OCI-LY1 (cell line): ENCODE results near the gene HDAC7.

ENCODE experiments used
- EZH2 ChIP-seq: fragments of 200-600 bp; sonication (generic), shearing (Covaris generic); IDR thresholded peaks from 2 replicates; pipeline ENCODE4 v1.8.0; 2017; ENCODE audit warnings: borderline replicate concordance, mixed run types, mild to moderate bottlenecking, antibody characterized with exemption, low read length, moderate library complexity, mixed read lengths
- TF ChIP-seq, protein P1 (sequence below): fragments of 200-600 bp; sonication (generic), shearing (Covaris generic); IDR thresholded peaks from 2 replicates; pipeline ENCODE4 v1.5.1; 2017; ENCODE audit warnings: mild to moderate bottlenecking, antibody characterized with exemption, low read length, moderate library complexity, mixed read lengths

DNA sequence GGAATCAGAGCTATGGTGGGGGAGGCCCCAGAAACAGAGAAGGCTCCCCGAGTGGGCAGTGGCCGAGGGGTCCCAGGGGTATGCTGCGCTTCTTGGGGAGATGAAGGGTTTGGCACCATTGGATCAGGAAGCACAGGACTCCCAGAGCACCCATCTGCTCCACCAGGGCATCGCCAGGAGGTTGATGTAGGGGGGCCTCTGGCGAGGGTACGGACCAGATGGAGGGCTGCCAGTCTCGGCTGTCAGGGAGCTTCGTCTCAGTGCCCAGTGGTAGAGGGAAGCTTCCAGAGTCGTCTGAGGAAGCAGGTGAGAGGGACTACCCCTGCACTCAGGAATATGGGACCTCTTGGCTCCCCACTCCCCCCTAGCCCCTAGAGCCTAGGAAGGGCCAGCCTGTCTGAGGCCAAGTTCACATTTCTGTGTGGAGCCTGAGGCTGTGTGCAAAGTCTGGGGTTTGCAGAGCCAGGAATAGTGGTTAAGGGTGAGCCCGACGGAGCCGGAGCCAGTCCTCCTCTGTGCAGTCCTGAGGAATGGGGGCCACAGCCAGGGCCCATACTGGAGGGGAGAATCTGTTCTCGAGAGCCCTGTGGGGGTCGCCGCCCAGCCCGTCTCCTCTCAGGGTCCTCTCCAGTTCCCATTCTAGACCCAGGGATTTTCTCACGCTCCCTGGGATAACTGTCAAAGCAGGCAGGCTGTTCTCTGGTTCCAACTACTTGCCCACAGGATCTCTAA, 36.5 kb downstream of the HDAC7 start:
- TF ChIP-seq EZH2 = no peak
- TF ChIP-seq, protein P1, sequence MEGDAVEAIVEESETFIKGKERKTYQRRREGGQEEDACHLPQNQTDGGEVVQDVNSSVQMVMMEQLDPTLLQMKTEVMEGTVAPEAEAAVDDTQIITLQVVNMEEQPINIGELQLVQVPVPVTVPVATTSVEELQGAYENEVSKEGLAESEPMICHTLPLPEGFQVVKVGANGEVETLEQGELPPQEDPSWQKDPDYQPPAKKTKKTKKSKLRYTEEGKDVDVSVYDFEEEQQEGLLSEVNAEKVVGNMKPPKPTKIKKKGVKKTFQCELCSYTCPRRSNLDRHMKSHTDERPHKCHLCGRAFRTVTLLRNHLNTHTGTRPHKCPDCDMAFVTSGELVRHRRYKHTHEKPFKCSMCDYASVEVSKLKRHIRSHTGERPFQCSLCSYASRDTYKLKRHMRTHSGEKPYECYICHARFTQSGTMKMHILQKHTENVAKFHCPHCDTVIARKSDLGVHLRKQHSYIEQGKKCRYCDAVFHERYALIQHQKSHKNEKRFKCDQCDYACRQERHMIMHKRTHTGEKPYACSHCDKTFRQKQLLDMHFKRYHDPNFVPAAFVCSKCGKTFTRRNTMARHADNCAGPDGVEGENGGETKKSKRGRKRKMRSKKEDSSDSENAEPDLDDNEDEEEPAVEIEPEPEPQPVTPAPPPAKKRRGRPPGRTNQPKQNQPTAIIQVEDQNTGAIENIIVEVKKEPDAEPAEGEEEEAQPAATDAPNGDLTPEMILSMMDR = no peak
